GM21390 (cell line): ENCODE measurements around the gene ALOX5.
A peak's percentile ranks its signal among the peaks of the same experiment; 100 is the strongest.

Experiments used
- ATAC-seq: cut with Tn5 transposase; IDR thresholded peaks from one replicate; pipeline ENCODE4 v1.9.1; 2021; ENCODE audit not compliant: unreplicated experiment

The ALOX5 gene

DNA sequence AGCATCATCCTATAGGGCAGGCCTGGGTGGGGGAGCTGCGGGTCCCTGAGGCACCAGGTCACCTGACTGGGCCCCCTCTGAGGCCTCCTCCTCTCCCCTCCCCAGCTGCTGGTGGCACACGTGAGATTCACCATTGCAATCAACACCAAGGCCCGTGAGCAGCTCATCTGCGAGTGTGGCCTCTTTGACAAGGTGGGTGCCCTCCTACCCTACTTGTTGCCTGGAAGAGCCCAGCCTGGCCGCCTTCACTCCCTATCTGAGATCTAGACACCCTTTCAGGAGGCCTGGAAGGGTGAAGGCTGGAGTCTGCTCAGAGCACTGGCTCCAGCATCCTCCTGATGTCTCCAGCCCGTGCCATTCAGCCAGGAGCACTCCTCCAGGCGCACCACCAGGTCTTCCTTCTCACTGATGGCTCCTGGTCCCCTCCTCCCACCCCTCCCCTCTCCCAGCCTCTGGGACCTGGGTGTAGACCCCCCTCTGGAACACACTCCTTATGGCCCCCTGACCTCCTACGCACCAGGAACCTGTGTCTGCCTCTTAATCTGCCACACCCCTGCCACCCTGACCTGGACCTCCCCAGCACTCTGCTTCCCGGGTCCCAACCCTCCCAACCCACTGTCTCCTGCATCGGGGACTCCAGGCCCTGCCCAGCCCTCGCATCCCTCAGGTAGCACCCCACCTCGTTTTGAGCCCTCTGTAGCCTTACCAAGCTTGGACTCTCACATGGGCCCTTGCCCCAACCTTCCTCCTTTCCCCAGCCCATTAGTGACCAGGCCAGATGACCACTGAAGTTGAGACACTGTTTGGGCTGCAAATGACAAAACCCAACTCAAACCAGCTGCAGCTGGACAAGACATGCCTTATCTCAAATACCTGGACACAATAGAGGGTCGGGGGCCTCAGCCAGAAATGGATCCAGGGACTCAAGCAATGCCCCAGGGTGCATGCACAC lies 67.5 kb downstream of the ALOX5 start:
- ATAC-seq: no peak

DNA sequence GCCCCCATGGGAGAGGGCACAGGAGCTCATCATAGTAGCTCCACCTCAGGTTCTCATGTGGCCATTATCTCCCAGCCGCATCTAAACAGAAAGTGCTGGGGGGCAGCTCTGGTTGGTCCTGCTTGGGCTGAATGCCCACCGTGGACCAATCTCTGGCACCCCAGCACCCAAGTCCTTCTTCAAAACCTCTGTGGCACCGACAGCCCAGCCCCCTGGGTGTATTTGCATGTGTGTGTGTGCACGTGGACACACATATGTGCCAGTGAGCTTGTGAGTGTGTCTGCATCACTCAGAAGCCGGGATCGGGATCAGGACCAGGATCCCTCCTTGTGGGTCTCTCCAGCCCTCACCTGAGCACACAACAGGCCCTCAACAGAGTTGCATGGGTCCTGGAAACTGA lies 68.2 kb downstream of the ALOX5 start:
- no peak for ATAC-seq

- no peak for ATAC-seq
Observed at GRCh38 chr10:45442662-45443061, 68.6 kb downstream of the ALOX5 start.

- no peak for ATAC-seq
Observed at GRCh38 chr10:45443101-45444009, 69.3 kb downstream of the ALOX5 start.

DNA sequence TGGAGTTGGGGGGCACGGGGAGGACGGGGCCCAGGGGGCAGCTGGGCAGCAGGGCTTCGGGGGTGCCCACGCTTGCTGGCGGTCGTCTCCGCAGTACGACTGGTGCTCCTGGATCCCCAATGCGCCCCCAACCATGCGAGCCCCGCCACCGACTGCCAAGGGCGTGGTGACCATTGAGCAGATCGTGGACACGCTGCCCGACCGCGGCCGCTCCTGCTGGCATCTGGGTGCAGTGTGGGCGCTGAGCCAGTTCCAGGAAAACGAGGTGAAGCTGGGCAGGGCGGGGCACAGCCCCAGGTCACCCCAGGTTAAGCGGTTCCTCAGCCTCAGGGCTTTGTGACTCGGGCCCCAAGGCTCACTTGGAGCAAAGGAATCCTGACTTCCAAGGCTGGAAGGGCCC lies 70.0 kb downstream of the ALOX5 start:
- ATAC-seq: no peak

DNA sequence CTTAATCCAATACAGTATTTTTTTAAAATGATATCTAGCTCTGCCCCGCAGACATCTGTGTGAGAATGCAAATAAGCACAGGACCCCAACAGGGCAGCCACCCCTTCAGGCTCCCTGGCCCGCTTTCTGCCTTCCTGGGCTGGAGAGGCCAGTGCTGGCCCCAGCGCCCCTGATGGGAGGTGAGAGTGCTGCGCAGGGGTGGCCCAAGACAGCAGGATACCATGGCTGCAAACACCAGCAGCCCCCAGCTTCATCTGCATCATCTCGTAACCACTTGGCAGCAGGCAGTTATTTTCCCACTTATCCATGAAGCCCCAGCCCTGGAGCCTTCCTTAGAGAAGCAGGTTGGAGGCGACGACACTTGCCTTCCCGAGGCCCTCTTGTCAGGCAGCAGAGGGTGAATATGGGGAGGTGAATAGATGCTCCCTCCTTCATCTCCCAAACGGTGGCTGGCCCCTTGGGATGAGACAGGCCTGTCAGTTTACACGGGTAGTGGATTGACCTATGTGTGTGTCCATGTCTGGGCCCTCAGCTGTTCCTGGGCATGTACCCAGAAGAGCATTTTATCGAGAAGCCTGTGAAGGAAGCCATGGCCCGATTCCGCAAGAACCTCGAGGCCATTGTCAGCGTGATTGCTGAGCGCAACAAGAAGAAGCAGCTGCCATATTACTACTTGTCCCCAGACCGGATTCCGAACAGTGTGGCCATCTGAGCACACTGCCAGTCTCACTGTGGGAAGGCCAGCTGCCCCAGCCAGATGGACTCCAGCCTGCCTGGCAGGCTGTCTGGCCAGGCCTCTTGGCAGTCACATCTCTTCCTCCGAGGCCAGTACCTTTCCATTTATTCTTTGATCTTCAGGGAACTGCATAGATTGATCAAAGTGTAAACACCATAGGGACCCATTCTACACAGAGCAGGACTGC lies 71.2 kb downstream of the ALOX5 start:
- ATAC-seq: no peak

DNA sequence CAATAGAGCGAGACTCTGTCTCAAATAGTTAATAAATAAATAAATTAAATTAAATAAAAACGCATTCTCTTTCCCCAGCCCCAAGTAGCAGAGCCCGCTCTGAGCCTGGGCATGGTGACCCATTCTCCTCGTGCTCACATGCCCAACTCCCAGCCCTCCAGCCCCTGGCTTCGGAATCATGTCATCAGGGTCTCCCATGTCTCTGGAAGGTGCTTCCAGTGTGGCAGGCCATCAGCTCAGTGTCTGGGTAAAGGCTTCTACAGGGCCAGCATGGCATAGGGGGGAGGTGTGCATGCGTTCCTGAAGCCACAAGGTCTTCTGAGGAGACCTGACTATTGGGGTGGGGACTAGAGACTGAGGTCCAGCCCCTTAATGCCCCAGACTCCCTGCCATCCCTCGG lies 72.8 kb downstream of the ALOX5 start:
- ATAC-seq: no peak

DNA sequence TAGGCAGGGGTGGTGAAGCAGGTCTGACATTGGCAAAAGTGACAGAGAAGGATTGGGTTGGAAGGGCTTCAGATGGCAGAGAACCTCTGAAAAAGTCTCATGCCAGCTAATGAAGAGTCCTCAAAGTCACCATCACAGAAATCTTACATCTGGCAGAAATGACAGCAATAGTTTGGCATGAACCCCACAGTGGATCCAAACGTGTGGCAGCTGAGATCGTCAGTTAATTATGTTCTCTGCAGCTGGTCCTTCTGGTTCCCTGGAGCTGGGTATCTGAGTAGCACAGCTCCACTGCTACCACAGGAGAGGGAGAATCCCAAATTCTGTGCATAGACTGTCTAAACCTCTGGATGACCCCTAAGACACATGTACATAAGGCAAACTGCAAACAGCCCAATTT lies 73.4 kb downstream of the ALOX5 start:
- no peak for ATAC-seq

DNA sequence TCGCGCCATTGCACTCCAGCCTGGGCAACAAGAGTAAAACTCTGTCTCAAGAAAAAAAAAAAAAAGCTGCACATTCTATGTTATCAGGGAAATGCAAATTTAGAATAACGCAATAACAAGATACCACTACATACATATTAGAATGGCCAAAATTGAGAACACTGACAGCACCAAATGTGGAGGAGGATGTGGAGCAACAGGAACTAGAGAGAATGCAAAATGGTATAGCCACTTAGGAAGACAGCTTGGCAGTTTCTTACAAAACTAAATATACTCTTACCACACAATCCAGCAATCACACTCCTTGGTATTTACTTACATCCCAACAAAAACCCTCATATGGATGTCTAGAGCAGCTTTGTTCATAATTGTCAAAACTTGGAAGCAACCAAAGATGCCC lies 76.8 kb downstream of the ALOX5 start:
- no peak for ATAC-seq

DNA sequence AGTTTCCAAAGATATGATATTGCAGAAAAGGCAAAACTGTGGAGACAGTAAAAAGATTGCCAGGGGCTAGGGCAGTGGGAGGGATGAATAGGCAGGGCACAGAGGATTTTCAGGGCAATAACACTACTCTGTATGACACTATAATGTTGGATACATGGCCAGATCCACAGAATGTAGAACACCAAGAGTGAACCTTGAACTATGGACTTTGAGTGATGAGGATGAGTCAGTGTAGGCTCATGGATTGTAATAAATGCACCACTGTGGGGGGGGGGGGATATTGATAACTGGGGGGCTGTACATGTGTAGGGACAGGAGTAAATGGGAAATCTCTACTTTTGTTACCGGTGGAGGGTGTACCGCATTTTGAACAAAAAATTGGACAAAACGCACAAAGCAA lies 77.4 kb downstream of the ALOX5 start:
- no peak for ATAC-seq

- no peak for ATAC-seq
Observed at GRCh38 chr10:45452268-45452667, 78.3 kb downstream of the ALOX5 start.

GRCh38 chr10:45452743-45453452 lies 78.9 kb downstream of the ALOX5 start:
- no peak for ATAC-seq

GRCh38 chr10:45453639-45454255 lies 79.7 kb downstream of the ALOX5 start:
- ATAC-seq: no peak

GRCh38 chr10:45454262-45454661 lies 80.2 kb downstream of the ALOX5 start:
- ATAC-seq: no peak

DNA sequence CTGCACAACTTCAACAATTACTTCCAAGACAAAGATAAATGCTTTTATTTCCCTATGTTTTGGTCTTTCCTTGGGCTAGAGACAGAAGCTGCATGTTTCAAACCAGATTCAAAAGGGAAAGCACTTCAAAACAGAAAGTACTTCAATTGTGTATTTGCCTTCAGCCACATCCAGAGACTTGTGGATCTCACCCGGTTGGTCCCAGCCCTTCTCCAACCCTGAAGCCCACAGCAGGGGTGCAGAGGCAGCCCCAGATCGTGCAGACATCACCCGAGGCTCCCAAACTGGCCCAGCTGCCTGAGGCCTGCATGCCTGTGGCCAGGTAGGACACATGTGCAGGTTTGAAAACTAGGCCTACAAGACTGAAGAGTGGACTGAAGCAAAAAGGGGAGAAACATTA lies 80.8 kb downstream of the ALOX5 start:
- ATAC-seq: peak; percentile 66

DNA sequence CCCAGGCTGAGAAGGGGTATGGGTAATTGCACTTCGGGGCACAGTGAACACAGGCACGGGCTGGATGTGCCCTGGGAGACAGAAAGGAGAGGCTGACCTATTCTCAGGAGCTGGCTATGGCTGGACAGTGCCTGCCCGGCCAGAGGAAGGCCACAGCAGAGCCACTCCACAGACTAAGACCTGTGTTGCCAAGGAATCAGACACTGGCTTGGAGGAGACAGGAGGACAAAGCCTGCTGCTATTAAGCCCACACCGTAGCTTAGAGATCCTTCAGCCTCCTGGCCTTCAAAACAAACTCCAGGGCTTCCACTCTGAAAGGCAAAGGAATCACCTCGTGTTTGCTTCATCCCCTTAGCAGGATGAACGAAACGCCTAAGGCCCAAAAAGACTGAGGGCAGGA lies 82.2 kb downstream of the ALOX5 start:
- no peak for ATAC-seq

DNA sequence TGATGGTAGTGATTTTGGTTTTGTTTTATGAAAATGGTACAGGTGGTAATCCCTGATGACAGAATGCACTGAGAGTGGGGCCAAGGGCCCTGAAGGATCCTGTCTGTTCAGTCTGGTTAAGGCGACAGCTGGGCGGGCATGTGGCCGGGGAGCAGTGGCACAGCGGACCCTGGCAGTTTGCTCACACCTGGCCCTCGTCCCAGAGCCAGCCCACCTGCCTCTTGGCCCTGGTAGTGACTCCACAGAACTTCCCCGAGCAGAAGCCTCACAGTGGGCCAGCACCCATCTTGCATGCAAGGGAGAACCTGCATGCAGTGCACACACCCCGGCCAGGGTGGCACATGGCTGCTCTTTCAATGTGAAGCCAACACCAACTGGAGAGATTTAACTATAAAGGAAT lies 82.8 kb downstream of the ALOX5 start:
- no peak for ATAC-seq

DNA sequence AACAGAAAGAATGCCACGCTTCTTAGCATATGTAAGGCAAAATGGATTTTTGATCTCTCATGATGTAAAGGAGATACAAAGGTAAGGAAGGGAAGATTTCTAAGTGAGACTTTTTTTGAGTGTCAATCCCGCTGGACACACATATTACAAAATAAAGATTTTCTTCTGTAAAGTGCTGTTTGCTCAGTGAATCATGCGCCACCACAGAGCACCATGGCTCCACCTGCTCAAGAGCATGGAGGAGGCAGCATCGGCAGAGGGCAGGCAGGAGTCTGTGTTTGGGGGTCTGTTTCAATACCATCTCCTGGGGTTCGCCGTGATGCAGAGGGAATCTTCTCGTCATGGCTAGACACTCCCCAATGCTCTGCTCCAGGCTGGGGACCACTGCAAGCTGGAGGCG lies 83.5 kb downstream of the ALOX5 start:
- no peak for ATAC-seq

DNA sequence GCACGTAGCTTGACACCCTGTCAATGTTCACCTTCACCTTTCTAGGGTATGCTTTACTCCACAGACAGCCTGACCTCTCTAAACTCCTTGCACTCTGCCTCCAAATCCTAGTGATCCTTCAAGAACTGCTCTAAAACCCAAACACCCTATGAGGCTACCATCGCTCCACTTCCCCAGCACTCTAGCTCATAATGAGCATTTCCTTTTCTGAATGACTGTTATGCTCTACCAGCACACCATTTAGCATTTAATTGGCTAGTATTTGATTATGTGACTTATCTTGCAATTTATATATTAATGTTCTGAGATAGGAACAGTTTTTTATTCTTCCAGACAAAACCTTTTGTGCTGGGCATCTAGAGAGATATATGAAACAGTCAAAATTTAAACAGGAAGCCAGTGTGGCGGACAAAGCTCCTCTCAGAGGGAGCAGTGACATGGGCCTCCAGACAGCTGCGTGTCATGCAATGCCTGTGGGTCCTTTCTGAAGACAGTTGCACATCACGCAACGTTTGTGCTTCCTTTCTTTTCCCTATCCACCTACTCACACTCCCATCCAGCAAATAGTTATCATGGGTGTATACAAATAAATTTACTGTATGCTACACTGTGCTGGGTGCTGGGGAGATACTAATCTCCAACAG lies 86.3 kb downstream of the ALOX5 start:
- peak; percentile 42 for ATAC-seq
